Measurements from ENCODE around the gene OR4D11. TPM values are rescaled to one million over a fixed set of nuclear protein-coding genes. Genes with fewer than 3 reads are reported as not detected.
"Not testable (repeated sequence)": the region's sequence is repeated elsewhere in the genome, so short reads cannot be mapped to it uniquely, and the experiment has no call there.

Gene OR4D11
- total RNA-seq, 1 donor: not detected

GRCh38 chr11:59528711-59529110 lies 25.3 kb downstream of the OR4D11 start:
- no peak overlapping the region for H3K4me3 ChIP-seq (ENCODE audit: low read depth, low read length)
- no peak for DNase-seq (ENCODE audit: low read depth)
- TF ChIP-seq CTCF (IDR thresholded peaks at IDR 0.05; ENCODE audit: insufficient read depth, low read length): no peak

DNA sequence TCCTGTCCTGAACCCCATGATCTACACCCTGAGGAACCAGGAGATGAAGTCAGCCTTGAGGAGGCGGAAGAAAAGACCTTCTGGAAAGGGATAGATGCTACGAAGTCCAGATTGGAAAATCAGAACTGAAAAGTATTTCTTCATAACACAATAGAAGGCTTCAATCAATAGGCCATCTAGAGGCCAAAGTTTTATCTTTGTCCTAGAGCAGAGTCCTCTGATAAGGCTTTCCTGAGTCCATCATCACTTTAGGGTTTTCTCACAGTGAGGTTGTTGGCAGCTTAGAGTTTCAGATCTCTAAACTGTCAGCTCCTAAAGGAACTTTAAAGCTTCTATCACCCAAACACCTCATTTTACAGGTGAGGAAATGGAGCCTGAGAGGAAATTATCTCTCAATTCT lies 29.2 kb downstream of the OR4D11 start:
- DNase-seq (ENCODE audit: low read depth): no peak
- TF ChIP-seq CTCF (IDR thresholded peaks at IDR 0.05; ENCODE audit: insufficient read depth, low read length): no peak
- H3K4me3 ChIP-seq (ENCODE audit: low read depth, low read length): no peak overlapping the region

- TF ChIP-seq CTCF (IDR thresholded peaks at IDR 0.05; ENCODE audit: insufficient read depth, low read length): no peak
- DNase-seq (ENCODE audit: low read depth): no peak
- H3K4me3 ChIP-seq (ENCODE audit: low read depth, low read length): no peak overlapping the region
These were observed 31.3 kb downstream of the OR4D11 start for GRCh38 chr11:59534676-59535075.

DNA sequence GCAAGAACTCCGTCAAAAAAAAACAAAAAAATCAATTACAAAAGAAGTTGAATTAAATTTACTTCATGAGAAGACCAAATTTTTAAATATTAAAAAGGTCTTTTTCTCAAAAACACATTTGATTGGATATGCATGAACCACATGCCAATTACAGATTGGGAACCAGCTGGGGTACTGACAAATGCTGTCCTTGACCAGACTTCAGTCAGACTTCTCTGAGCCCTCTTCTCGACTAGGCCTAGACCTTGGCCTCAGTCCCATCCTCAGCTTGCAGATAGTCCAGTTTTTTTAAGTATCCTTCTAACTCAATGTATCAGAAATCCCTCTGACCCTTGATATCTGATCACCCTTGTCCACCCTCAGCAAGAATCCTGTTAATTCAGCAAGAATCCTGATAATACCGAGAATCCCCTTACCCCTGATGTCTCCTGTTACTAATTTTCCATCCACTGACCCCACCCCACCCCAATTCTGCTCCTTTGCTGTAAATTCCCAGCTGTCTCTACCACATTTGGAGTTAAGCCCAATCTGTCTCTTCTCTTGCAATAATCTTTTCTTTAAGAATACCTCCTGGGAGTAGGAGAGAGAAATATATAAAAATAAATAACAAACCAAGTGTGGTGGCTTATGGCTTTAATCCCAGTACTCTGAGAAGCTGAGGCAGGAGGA lies 38.9 kb downstream of the OR4D11 start:
- H3K4me3 ChIP-seq (ENCODE audit: low read depth, low read length): no peak overlapping the region
- no peak for DNase-seq (ENCODE audit: low read depth)
- no peak for TF ChIP-seq CTCF (IDR thresholded peaks at IDR 0.05; ENCODE audit: insufficient read depth, low read length)

DNA sequence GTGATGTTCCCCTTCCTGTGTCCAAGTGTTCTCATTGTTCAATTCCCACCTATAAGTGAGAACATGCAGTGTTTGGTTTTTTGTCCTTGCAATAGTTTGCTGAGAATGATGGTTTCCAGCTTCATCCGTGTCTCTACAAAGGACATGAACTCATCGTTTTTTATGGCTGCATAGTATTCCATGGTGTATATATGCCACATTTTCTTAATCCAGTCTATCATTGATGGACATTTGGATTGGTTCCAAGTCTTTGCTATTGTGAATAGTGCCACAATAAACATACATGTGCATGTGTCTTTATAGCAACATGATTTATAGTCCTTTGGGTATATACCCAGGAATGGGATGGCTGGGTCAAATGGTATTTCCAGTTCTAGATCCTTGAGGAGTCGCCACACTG lies 40.3 kb downstream of the OR4D11 start:
- DNase-seq (ENCODE audit: low read depth); H3K4me3 ChIP-seq (ENCODE audit: low read depth, low read length): not testable (repeated sequence)

DNA sequence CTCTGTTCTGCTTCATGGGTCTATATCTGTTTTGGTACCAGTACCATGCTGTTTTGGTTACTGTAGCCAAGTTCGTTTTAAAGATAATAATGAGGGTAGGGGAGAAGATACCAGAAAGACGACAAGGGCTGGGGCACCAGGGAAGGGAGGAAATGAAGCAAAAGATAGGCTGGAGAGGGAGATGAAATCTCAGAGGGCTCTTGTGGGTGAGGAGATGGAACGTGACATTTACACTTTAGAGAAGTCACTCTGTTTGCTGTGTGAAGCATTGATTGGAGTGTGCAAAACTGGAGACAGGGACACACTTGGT lies 41.4 kb downstream of the OR4D11 start:
- no peak overlapping the region for H3K4me3 ChIP-seq (ENCODE audit: low read depth, low read length)
- TF ChIP-seq CTCF (IDR thresholded peaks at IDR 0.05; ENCODE audit: insufficient read depth, low read length): no peak

DNA sequence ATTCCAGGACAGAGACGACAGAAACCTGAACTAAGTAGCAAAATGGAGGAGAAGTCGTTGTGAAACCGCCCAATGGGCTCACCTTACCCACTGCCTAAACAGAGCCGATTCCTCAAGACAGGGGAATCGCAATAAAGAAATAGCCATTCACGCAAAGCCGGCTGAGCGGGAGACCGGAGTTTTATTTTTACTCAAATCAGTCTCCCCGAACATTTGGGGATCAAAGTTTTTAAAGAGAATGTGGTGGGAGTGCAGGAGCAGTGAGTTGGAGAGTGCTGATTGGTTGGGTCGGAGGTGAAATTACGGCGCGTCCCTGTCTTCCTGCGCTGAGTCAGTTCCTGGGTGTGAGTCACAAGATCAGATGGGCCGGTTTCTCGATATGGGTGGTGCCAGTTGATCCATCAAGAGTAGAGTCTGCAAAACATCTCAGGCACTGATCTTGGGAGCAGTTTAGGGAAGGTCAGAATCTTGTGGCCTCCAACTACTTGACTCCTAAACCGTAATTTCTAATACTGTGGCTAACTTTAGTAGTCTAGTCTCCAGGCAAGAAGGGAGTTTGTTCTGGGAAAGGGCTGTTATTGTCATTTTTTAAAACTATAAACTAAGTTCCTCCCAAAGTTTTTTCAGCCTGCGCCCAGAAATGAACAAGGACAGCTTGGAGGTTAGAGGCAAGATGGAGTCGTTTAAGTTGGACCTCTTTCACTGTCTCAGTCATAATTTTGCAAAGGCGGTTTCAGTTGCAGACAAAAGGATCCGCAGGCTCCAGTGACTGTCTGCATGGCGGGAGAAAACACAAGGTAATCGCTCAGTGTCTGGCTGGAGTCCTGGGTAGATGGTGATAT lies 42.0 kb downstream of the OR4D11 start:
- no peak for TF ChIP-seq CTCF (IDR thresholded peaks at IDR 0.05; ENCODE audit: insufficient read depth, low read length)
- H3K4me3 ChIP-seq (ENCODE audit: low read depth, low read length): no peak overlapping the region
- DNase-seq (ENCODE audit: low read depth): peak; percentile 39

More for the DNA sequence above, 41.4 kb downstream of the OR4D11 start:
- DNase-seq (ENCODE audit: low read depth): no peak

GRCh38 chr11:59547605-59548308 lies 44.4 kb downstream of the OR4D11 start:
- DNase-seq (ENCODE audit: low read depth): peak; percentile 12
- not testable (repeated sequence) for H3K4me3 ChIP-seq (ENCODE audit: low read depth, low read length)
